BLaER1 treated with 17β-estradiol and CSF1 and Interleukin-3, amounts not matched to agents 10 nM and 100 nM (cell line): Measurements from ENCODE around the gene URB1.

Experiments used
- H3K27ac ChIP-seq, 11 experiments: shearing (Covaris generic); formaldehyde crosslinking; 2 replicates each; pipeline ENCODE4 v1.8.1; 2022
- H3K27me3 ChIP-seq, 11 experiments: shearing (Covaris generic); formaldehyde crosslinking; 2 replicates each; pipeline ENCODE4 v1.8.1; 2022
- H3K36me3 ChIP-seq, 11 experiments: shearing (Covaris generic); formaldehyde crosslinking; 2 replicates each; pipeline ENCODE4 v1.8.1; 2022
- H3K4me1 ChIP-seq, 10 experiments: shearing (Covaris generic); formaldehyde crosslinking; 2 replicates each; pipeline ENCODE4 v1.8.1; 2022
- H3K4me2 ChIP-seq, 11 experiments: shearing (Covaris generic); formaldehyde crosslinking; 2 replicates each; pipeline ENCODE4 v1.8.1; 2022
- H3K4me3 ChIP-seq, 10 experiments: shearing (Covaris generic); formaldehyde crosslinking; 2 replicates each; pipeline ENCODE4 v1.8.1; 2022
- H3K9ac ChIP-seq, 11 experiments: shearing (Covaris generic); formaldehyde crosslinking; 2 replicates each; pipeline ENCODE4 v1.8.1; 2022
- H3K9me3 ChIP-seq, 11 experiments: shearing (Covaris generic); formaldehyde crosslinking; replicated peaks in 1 of 11; 2 replicates each; pipeline ENCODE4 v1.8.1; 2022
- H4K20me1 ChIP-seq, 11 experiments: shearing (Covaris generic); formaldehyde crosslinking; 2 replicates each; pipeline ENCODE4 v1.8.1; 2022
- Cebpa-rat ChIP-seq, 11 experiments: shearing (Covaris generic); IDR thresholded peaks; 2 replicates each; pipeline ENCODE4 v1.8.1; 2022

URB1 gene

GRCh38 chr21:32352526-32352925 is 40.3 kb downstream of the URB1 start:
- H3K4me2 ChIP-seq: no peak overlapping the region
- no peak for TF ChIP-seq Cebpa-rat (IDR thresholded peaks at IDR 0.05)

DNA sequence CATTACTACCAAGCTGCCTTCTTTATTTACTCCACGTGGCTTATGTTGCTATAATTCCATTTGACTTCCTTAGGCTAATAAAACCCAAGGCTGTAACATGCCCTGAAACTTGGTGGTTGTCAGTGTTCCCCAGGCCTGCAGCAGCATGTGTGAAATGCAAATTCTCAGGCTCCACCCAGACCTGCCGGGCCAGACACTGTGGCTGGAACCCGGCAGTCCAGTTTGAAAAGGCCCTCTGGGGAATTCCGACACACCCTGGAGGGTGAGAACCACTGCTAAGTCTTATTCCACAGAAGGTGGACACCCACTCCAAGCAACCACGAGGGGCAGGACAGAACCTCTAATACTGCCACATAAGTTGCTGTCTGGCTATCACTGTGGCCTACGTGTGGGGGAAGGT is 41.4 kb downstream of the URB1 start:
- Histone ChIP-seq H3K27ac (no peak overlapping the region), H3K27me3 (no peaks in the 10 kb centered on the region), H3K36me3 (peaks cover 99 to 100% (median 100%) of the 10 kb centered on the region in 11 experiments), H3K9ac (no peak overlapping the region), H3K4me3 (no peak overlapping the region), H4K20me1 (peaks cover 0 to 64% (median 25%) of the 10 kb centered on the region in 11 experiments; a peak in 13 of 22 replicates), H3K4me2 (no peak overlapping the region), H3K4me1 (no peaks in the 10 kb centered on the region), H3K9me3 (peaks cover 6 to 19% (median 14%) of the 10 kb centered on the region in 11 experiments; a peak in 19 of 22 replicates)
- TF ChIP-seq Cebpa-rat (IDR thresholded peaks at IDR 0.05): no peak

More at GRCh38 chr21:32352526-32352925, 40.3 kb downstream of the URB1 start:
- Histone ChIP-seq H3K27me3 (no peaks in the 10 kb centered on the region), H3K36me3 (peaks cover 99 to 100% (median 100%) of the 10 kb centered on the region in 11 experiments), H3K4me1 (no peaks in the 10 kb centered on the region), H3K9me3 (peaks cover 0 to 8% (median 3%) of the 10 kb centered on the region in 11 experiments; a peak in 10 of 22 replicates), H3K9ac (no peak overlapping the region), H3K4me3 (no peak overlapping the region), H3K27ac (no peak overlapping the region), H4K20me1 (peaks cover 0 to 56% (median 25%) of the 10 kb centered on the region in 11 experiments; a peak in 13 of 22 replicates)

GRCh38 chr21:32350981-32351380 is 41.8 kb downstream of the URB1 start:
- H3K27ac ChIP-seq: no peak overlapping the region
- TF ChIP-seq Cebpa-rat (IDR thresholded peaks at IDR 0.05): no peak
- H3K4me1 ChIP-seq: no peaks in the 10 kb centered on the region
- H3K9ac ChIP-seq: no peak overlapping the region
- peaks cover 11 to 24% (median 18%) of the 10 kb centered on the region in 11 experiments; a peak in 21 of 22 replicates for H3K9me3 ChIP-seq
- H3K4me2 ChIP-seq: no peak overlapping the region
- no peaks in the 10 kb centered on the region for H3K27me3 ChIP-seq
- no peak overlapping the region for H3K4me3 ChIP-seq
- peaks cover 0 to 65% (median 25%) of the 10 kb centered on the region in 11 experiments; a peak in 13 of 22 replicates for H4K20me1 ChIP-seq
- H3K36me3 ChIP-seq: peaks cover 99 to 100% (median 100%) of the 10 kb centered on the region in 11 experiments

DNA sequence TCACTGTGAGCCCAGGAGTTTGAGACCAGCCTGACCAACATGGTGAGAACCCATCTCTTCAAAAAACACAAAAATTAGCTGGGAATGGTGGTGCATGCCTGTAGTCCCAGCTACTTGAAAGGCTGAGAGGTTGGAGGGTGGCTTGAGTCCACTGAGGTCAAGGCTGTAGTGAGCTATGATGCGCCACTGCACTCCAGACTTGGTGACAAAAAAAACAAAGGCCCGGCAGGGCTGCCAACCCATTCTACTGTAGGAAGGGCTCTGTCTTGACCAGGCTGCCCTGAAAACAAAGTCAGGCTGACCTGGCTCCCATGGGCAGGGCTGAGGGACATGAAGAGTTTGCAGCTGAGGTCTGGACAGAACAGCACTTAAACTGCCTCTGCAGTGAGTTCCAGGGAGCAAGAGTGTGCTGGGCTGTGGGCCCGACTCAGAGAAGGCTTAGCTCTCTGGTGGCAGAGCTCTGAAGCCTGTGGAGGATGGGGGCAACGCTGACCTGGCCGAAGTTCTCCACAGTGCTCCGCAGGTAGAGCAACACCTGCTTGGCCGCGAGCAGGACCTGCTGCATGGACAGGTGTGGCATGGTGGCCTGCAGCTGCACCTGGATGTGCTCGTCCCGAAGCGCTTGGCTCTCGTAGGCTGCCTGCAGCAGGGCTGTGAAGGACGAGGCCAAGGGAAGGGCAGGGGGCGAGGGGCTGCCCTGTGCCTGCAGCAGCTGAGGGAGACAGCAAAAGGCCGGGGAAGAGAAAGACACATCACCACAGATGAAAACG is 42.4 kb downstream of the URB1 start:
- no peak overlapping the region for H3K4me2 ChIP-seq
- peaks cover 99 to 100% (median 100%) of the 10 kb centered on the region in 11 experiments for H3K36me3 ChIP-seq
- H3K27me3 ChIP-seq: no peaks in the 10 kb centered on the region
- no peak overlapping the region for H3K27ac ChIP-seq
- H3K4me3 ChIP-seq: no peak overlapping the region
- no peak for TF ChIP-seq Cebpa-rat (IDR thresholded peaks at IDR 0.05)
- no peak overlapping the region for H3K9ac ChIP-seq
- H4K20me1 ChIP-seq: peaks cover 0 to 67% (median 25%) of the 10 kb centered on the region in 11 experiments; a peak in 13 of 22 replicates
- H3K9me3 ChIP-seq: peaks cover 17 to 30% (median 24%) of the 10 kb centered on the region in 11 experiments
- no peaks in the 10 kb centered on the region for H3K4me1 ChIP-seq

- Histone ChIP-seq H3K27me3 (no peaks in the 10 kb centered on the region), H4K20me1 (peaks cover 0 to 73% (median 23%) of the 10 kb centered on the region in 11 experiments; a peak in 13 of 22 replicates), H3K4me2 (no peak overlapping the region), H3K36me3 (peaks cover 99 to 100% (median 100%) of the 10 kb centered on the region in 11 experiments), H3K4me3 (no peak overlapping the region), H3K27ac (no peak overlapping the region), H3K4me1 (no peaks in the 10 kb centered on the region), H3K9me3 (peaks cover 26 to 39% (median 34%) of the 10 kb centered on the region in 11 experiments), H3K9ac (no peak overlapping the region)
- TF ChIP-seq Cebpa-rat (IDR thresholded peaks at IDR 0.05): no peak
Observed at GRCh38 chr21:32349333-32349944, 43.4 kb downstream of the URB1 start.

- no peak overlapping the region for H3K4me2 ChIP-seq
- no peaks in the 10 kb centered on the region for H3K27me3 ChIP-seq
- no peak overlapping the region for H3K4me3 ChIP-seq
- no peak for TF ChIP-seq Cebpa-rat (IDR thresholded peaks at IDR 0.05)
- peaks cover 0 to 71% (median 21%) of the 10 kb centered on the region in 11 experiments; a peak in 13 of 22 replicates for H4K20me1 ChIP-seq
- H3K9ac ChIP-seq: no peak overlapping the region
- no peaks in the 10 kb centered on the region for H3K4me1 ChIP-seq
- H3K9me3 ChIP-seq: peaks cover 33 to 46% (median 39%) of the 10 kb centered on the region in 11 experiments
- H3K36me3 ChIP-seq: peaks cover 99 to 100% (median 100%) of the 10 kb centered on the region in 11 experiments
- no peak overlapping the region for H3K27ac ChIP-seq
Observed at GRCh38 chr21:32348604-32349332, 44.0 kb downstream of the URB1 start.

GRCh38 chr21:32347977-32348376 is 44.8 kb downstream of the URB1 start:
- Histone ChIP-seq H3K4me2 (no peak overlapping the region), H3K4me1 (no peaks in the 10 kb centered on the region), H3K27me3 (no peaks in the 10 kb centered on the region), H3K27ac (no peak overlapping the region), H3K36me3 (peaks cover 99 to 100% (median 100%) of the 10 kb centered on the region in 11 experiments), H3K9ac (no peak overlapping the region), H3K4me3 (no peak overlapping the region), H3K9me3 (peaks cover 35 to 47% (median 39%) of the 10 kb centered on the region in 11 experiments), H4K20me1 (peaks cover 0 to 71% (median 18%) of the 10 kb centered on the region in 11 experiments; a peak in 13 of 22 replicates)
- no peak for TF ChIP-seq Cebpa-rat (IDR thresholded peaks at IDR 0.05)

- H3K4me1 ChIP-seq: no peaks in the 10 kb centered on the region
- no peak overlapping the region for H3K9ac ChIP-seq
- no peak overlapping the region for H3K4me3 ChIP-seq
- H3K4me2 ChIP-seq: no peak overlapping the region
- peaks cover 99 to 100% (median 100%) of the 10 kb centered on the region in 11 experiments for H3K36me3 ChIP-seq
- no peak overlapping the region for H3K27ac ChIP-seq
- peaks cover 35 to 47% (median 39%) of the 10 kb centered on the region in 11 experiments for H3K9me3 ChIP-seq
- H3K27me3 ChIP-seq: no peaks in the 10 kb centered on the region
- peaks cover 0 to 68% (median 12%) of the 10 kb centered on the region in 11 experiments; a peak in 13 of 22 replicates for H4K20me1 ChIP-seq
- no peak for TF ChIP-seq Cebpa-rat (IDR thresholded peaks at IDR 0.05)
Observed at GRCh38 chr21:32347351-32347750, 45.5 kb downstream of the URB1 start.
